Activated CD8-positive, alpha-beta T cell treated with anti-CD3 and anti-CD28 coated beads for 36 hours (primary cell): ENCODE measurements around the gene TAGLN2. TPM values are rescaled to one million over a fixed set of nuclear protein-coding genes. Genes with fewer than 3 reads are reported as not detected.

ENCODE experiments used
- ATAC-seq: fragments of 200-7000 bp; cut with Tn5 transposase; one replicate; pipeline ENCODE4 v1.10.0; 2021; ENCODE audit warnings: mild to moderate bottlenecking, moderate library complexity
- CTCF ChIA-PET: fragments of 350-600 bp; sonication (Branson Sonifier 250); formaldehyde crosslinking; loops from one replicate; lab custom pipeline; 2021; ENCODE audit warnings: antibody characterized with exemption; lab: Charles Lee
- POLR2A ChIA-PET: fragments of 350-600 bp; sonication (Branson Sonifier 250); formaldehyde crosslinking; loops from one replicate; lab custom pipeline; 2021; ENCODE audit warnings: antibody characterized with exemption; lab: Charles Lee
- DNase-seq: peaks from one replicate; pipeline ENCODE4 v3.0.0-alpha.2; 2020
- H3K27ac Mint-ChIP-seq: one replicate; pipeline ENCODE4 v1.8.0; 2021; ENCODE audit warnings: mild to moderate bottlenecking, mixed read lengths
- H3K27me3 Mint-ChIP-seq: one replicate; pipeline ENCODE4 v1.8.0; 2021; ENCODE audit warnings: mixed read lengths
- H3K36me3 Mint-ChIP-seq: one replicate; pipeline ENCODE4 v1.8.0; 2021; ENCODE audit warnings: low read depth, mixed read lengths
- H3K4me1 Mint-ChIP-seq: one replicate; pipeline ENCODE4 v1.8.0; 2021; ENCODE audit warnings: low read depth, mixed read lengths
- H3K4me3 Mint-ChIP-seq: one replicate; pipeline ENCODE4 v1.8.0; 2021; ENCODE audit warnings: mild to moderate bottlenecking, moderate library complexity, mixed read lengths
- H3K9me3 Mint-ChIP-seq: one replicate; pipeline ENCODE4 v1.8.0; 2021; ENCODE audit warnings: mixed read lengths
- intact Hi-C: fragments of 100-400 bp; cut with micrococcal nuclease; formaldehyde crosslinking; loops from one replicate; pipeline ENCODE4 v1.10.0; 2022
- microRNA-seq: library from miRNA; unstranded; fragments of <30 nt; microRNA quantifications from one replicate; pipeline ENCODE4 v1.2.0, GENCODE V29; 2022; ENCODE audit warnings: borderline microRNAs expressed, borderline replicate concordance
- total RNA-seq, 2 experiments: library from RNA; stranded (reverse); gene quantifications; one replicate each; pipeline ENCODE4 v1.2.3, GENCODE V29; 2021
- TF ChIP-seq, protein P1 (sequence below): fragments of 200-600 bp; IDR thresholded peaks from one replicate; pipeline ENCODE4 v1.8.0; 2022; ENCODE audit warnings: antibody characterized with exemption, mild to moderate bottlenecking

Gene TAGLN2
- total RNA-seq, 2 experiments from 2014 or later = 475 to 482 TPM

DNA sequence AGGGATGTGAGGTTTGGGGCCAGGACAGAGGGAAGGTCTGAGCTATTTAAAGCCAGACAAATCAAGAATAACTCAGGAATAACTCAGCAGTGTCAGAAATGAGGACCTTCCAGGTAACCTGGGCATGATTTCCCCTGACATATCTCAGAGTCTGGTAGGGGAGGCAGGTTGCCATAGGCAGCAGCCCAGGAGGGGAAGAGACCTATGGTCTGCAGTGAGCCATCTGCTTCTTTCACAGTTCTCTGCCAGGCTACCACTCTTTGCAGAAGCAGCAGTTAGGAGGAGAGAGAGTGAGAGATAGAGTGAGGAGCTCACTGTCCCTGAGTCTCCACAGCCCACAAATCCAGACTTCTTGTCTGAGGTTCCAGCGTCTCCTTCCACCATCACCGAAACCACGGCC is 56.5 kb downstream of the TAGLN2 start:
- DNase-seq (no peak), ATAC-seq (no peak)
- peaks cover 3% of the 10 kb centered on the region for H3K27me3 Mint-ChIP-seq
- no peaks in the 10 kb centered on the region for H3K36me3 Mint-ChIP-seq
- POLR2A ChIA-PET = interaction anchor here (1.1 to 1.5 kb wide), 3 partner anchors 13 to 52 kb away, joined by 3 read pairs; no protein-coding TSS in a partner anchor
- CTCF ChIA-PET = interaction anchor here (0.9 to 1.8 kb wide), 4 partner anchors 18 to 139 kb away, joined by 3 to 7 read pairs (median 6); no protein-coding TSS in a partner anchor
- no peak overlapping the region for H3K4me3 Mint-ChIP-seq
- TF ChIP-seq, protein P1, sequence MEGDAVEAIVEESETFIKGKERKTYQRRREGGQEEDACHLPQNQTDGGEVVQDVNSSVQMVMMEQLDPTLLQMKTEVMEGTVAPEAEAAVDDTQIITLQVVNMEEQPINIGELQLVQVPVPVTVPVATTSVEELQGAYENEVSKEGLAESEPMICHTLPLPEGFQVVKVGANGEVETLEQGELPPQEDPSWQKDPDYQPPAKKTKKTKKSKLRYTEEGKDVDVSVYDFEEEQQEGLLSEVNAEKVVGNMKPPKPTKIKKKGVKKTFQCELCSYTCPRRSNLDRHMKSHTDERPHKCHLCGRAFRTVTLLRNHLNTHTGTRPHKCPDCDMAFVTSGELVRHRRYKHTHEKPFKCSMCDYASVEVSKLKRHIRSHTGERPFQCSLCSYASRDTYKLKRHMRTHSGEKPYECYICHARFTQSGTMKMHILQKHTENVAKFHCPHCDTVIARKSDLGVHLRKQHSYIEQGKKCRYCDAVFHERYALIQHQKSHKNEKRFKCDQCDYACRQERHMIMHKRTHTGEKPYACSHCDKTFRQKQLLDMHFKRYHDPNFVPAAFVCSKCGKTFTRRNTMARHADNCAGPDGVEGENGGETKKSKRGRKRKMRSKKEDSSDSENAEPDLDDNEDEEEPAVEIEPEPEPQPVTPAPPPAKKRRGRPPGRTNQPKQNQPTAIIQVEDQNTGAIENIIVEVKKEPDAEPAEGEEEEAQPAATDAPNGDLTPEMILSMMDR = no peak
- intact Hi-C loops = no loop called here
- peaks cover 20% of the 10 kb centered on the region for H3K4me1 Mint-ChIP-seq
- H3K27ac Mint-ChIP-seq = no peak overlapping the region
- H3K9me3 Mint-ChIP-seq = no peaks in the 10 kb centered on the region

Small RNAs within 50 kb of the gene (microRNA-seq; reads per million reads assigned to microRNA genes)
- gene MIR4259 = not detected

Other genes starting within 250 kb of the TAGLN2 start
- gene CRP, start 210.9 kb downstream of the TAGLN2 start, total RNA-seq = not detected
- gene DUSP23, start 144.5 kb downstream of the TAGLN2 start, total RNA-seq = 10 to 100 TPM; 27.2 TPM
- under 1 TPM in 1 of 2 experiments, not detected in 1; 0.20 TPM for gene FCRL6, start 123.1 kb downstream of the TAGLN2 start, total RNA-seq
- gene SLAMF8, start 98.6 kb downstream of the TAGLN2 start, total RNA-seq = under 1 TPM; 0.54 TPM
- not detected for gene VSIG8, start 62.9 kb downstream of the TAGLN2 start, total RNA-seq
- 1 to 10 TPM; 1.3 to 1.4 TPM for gene CFAP45, start 25.3 kb downstream of the TAGLN2 start, total RNA-seq
- gene IGSF9, start 20.1 kb upstream of the TAGLN2 start, total RNA-seq = under 1 TPM in 1 of 2 experiments, not detected in 1; 0.07 TPM
- gene SLAMF9, start 28.7 kb upstream of the TAGLN2 start, total RNA-seq = not detected
- gene PIGM, start 106.5 kb upstream of the TAGLN2 start, total RNA-seq = 1 to 10 TPM; 3.9 to 4.0 TPM
- gene KCNJ10, start 144.7 kb upstream of the TAGLN2 start, total RNA-seq = under 1 TPM; 0.14 to 0.29 TPM
- not detected for gene KCNJ9, start 156.0 kb upstream of the TAGLN2 start, total RNA-seq
- gene IGSF8, start 173.1 kb upstream of the TAGLN2 start, total RNA-seq = 10 to 100 TPM; 48.0 to 49.5 TPM
- gene ATP1A2, start 190.3 kb upstream of the TAGLN2 start, total RNA-seq = not detected
- gene ATP1A4, start 226.1 kb upstream of the TAGLN2 start, total RNA-seq = not detected